ENCODE results near the gene CCDC91. TPM values are rescaled to one million over a fixed set of nuclear protein-coding genes. Genes with fewer than 3 reads are reported as not detected.
"Not testable (repeated sequence)": the region's sequence is repeated elsewhere in the genome, so short reads cannot be mapped to it uniquely, and the experiment has no call there.

Gene CCDC91
- total RNA-seq, 1 experiment from 2014 or later: 35.6 TPM

- Histone ChIP-seq H3K4me1 (replicated peaks) (no peaks in the 10 kb centered on the region), H3K27ac (no peak overlapping the region), H3K4me3 (no peak overlapping the region), H3K9me3 (replicated peaks) (no peaks in the 10 kb centered on the region), H3K27me3 (replicated peaks) (no peaks in the 10 kb centered on the region; the same call in 1 of the 2 replicates), H3K36me3 (no peaks in the 10 kb centered on the region)
- no peak for DNase-seq (ENCODE audit: low read depth in 1 of 2, low spot score in 2 of 2)
Measured at GRCh38 chr12:28459481-28459880, 269.2 kb downstream of the CCDC91 start.

- Histone ChIP-seq H3K36me3 (no peaks in the 10 kb centered on the region), H3K9me3 (replicated peaks) (no peaks in the 10 kb centered on the region), H3K4me1 (replicated peaks) (no peaks in the 10 kb centered on the region), H3K27me3 (replicated peaks) (no peaks in the 10 kb centered on the region; the same call in 1 of the 2 replicates), H3K27ac (no peak overlapping the region), H3K4me3 (no peak overlapping the region)
- no peak for DNase-seq (ENCODE audit: low read depth in 1 of 2, low spot score in 2 of 2)
Measured at GRCh38 chr12:28460420-28461130, 270.3 kb downstream of the CCDC91 start.

GRCh38 chr12:28463396-28463795 lies 273.1 kb downstream of the CCDC91 start:
- Histone ChIP-seq H3K27ac (no peak overlapping the region), H3K4me3 (no peak overlapping the region), H3K36me3 (no peaks in the 10 kb centered on the region), H3K27me3 (replicated peaks) (no peaks in the 10 kb centered on the region), H3K4me1 (replicated peaks) (no peaks in the 10 kb centered on the region), H3K9me3 (replicated peaks) (no peaks in the 10 kb centered on the region)
- DNase-seq (ENCODE audit: low read depth in 1 of 2, low spot score in 2 of 2): no peak

GRCh38 chr12:28471762-28472161 lies 281.5 kb downstream of the CCDC91 start:
- not testable (repeated sequence) for H3K27me3 ChIP-seq (replicated peaks); H3K27ac ChIP-seq; H3K36me3 ChIP-seq; H3K4me3 ChIP-seq; H3K4me1 ChIP-seq (replicated peaks); DNase-seq (ENCODE audit: low read depth in 1 of 2, low spot score in 2 of 2); H3K9me3 ChIP-seq (replicated peaks)

GRCh38 chr12:28476206-28476605 lies 285.9 kb downstream of the CCDC91 start:
- not testable (repeated sequence) for H3K9me3 ChIP-seq (replicated peaks); H3K4me1 ChIP-seq (replicated peaks); H3K4me3 ChIP-seq; H3K36me3 ChIP-seq; H3K27ac ChIP-seq; H3K27me3 ChIP-seq (replicated peaks); DNase-seq (ENCODE audit: low read depth in 1 of 2, low spot score in 2 of 2)

- H3K27me3 ChIP-seq (replicated peaks); H3K9me3 ChIP-seq (replicated peaks); H3K4me3 ChIP-seq; H3K27ac ChIP-seq; H3K4me1 ChIP-seq (replicated peaks); DNase-seq (ENCODE audit: low read depth in 1 of 2, low spot score in 2 of 2); H3K36me3 ChIP-seq: not testable (repeated sequence)
Measured at GRCh38 chr12:28479097-28479496, 288.8 kb downstream of the CCDC91 start.

- Histone ChIP-seq H3K27me3 (replicated peaks) (no peaks in the 10 kb centered on the region), H3K4me1 (replicated peaks) (no peaks in the 10 kb centered on the region), H3K9me3 (replicated peaks) (no peaks in the 10 kb centered on the region; the same call in 1 of the 2 replicates), H3K27ac (no peak overlapping the region), H3K4me3 (no peak overlapping the region), H3K36me3 (no peaks in the 10 kb centered on the region)
- DNase-seq (ENCODE audit: low read depth in 1 of 2, low spot score in 2 of 2): no peak
Measured at GRCh38 chr12:28479683-28480082, 289.4 kb downstream of the CCDC91 start.

GRCh38 chr12:28484156-28484555 lies 293.9 kb downstream of the CCDC91 start:
- Histone ChIP-seq H3K9me3 (replicated peaks) (no peaks in the 10 kb centered on the region; the same call in 1 of the 2 replicates), H3K27ac (no peak overlapping the region), H3K27me3 (replicated peaks) (no peaks in the 10 kb centered on the region), H3K36me3 (no peaks in the 10 kb centered on the region), H3K4me3 (no peak overlapping the region), H3K4me1 (replicated peaks) (no peaks in the 10 kb centered on the region)
- no peak for DNase-seq (ENCODE audit: low read depth in 1 of 2, low spot score in 2 of 2)

GRCh38 chr12:28486521-28486920 lies 296.3 kb downstream of the CCDC91 start:
- Histone ChIP-seq H3K4me1 (replicated peaks) (no peaks in the 10 kb centered on the region), H3K9me3 (replicated peaks) (no peaks in the 10 kb centered on the region; the same call in 1 of the 2 replicates), H3K27ac (no peak overlapping the region), H3K27me3 (replicated peaks) (no peaks in the 10 kb centered on the region), H3K36me3 (no peaks in the 10 kb centered on the region), H3K4me3 (no peak overlapping the region)
- DNase-seq (ENCODE audit: low read depth in 1 of 2, low spot score in 2 of 2): no peak

- Histone ChIP-seq H3K4me3 (no peak overlapping the region), H3K27me3 (replicated peaks) (no peaks in the 10 kb centered on the region), H3K4me1 (replicated peaks) (no peaks in the 10 kb centered on the region), H3K36me3 (no peaks in the 10 kb centered on the region), H3K9me3 (replicated peaks) (no peaks in the 10 kb centered on the region), H3K27ac (no peak overlapping the region)
- no peak for DNase-seq (ENCODE audit: low read depth in 1 of 2, low spot score in 2 of 2)
Measured at GRCh38 chr12:28489246-28489645, 299.0 kb downstream of the CCDC91 start.

- H3K27me3 ChIP-seq (replicated peaks): no peaks in the 10 kb centered on the region
- no peaks in the 10 kb centered on the region for H3K9me3 ChIP-seq (replicated peaks)
- H3K4me1 ChIP-seq (replicated peaks): 0 out of 2 replicates have a peak, but pooled peaks cover 8% of the 10 kb centered on the region
- H3K36me3 ChIP-seq: no peaks in the 10 kb centered on the region; the same call in 1 of the 2 replicates
- peak in 1 of 2 experiments; percentile 13 for DNase-seq (ENCODE audit: low read depth in 1 of 2, low spot score in 2 of 2)
- H3K27ac ChIP-seq: no peak overlapping the region
- no peak overlapping the region for H3K4me3 ChIP-seq
Measured at GRCh38 chr12:28497889-28498411, 307.7 kb downstream of the CCDC91 start.

- Histone ChIP-seq H3K4me3 (no peak overlapping the region), H3K9me3 (replicated peaks) (no peaks in the 10 kb centered on the region), H3K27ac (no peak overlapping the region), H3K4me1 (replicated peaks) (0 out of 2 replicates have a peak, but pooled peaks cover 8% of the 10 kb centered on the region), H3K36me3 (no peaks in the 10 kb centered on the region; the same call in 1 of the 2 replicates), H3K27me3 (replicated peaks) (no peaks in the 10 kb centered on the region)
- no peak for DNase-seq (ENCODE audit: low read depth in 1 of 2, low spot score in 2 of 2)
Measured at GRCh38 chr12:28498850-28499249, 308.6 kb downstream of the CCDC91 start.

- DNase-seq (ENCODE audit: low read depth in 1 of 2, low spot score in 2 of 2): no peak
- no peaks in the 10 kb centered on the region; the same call in 1 of the 2 replicates for H3K36me3 ChIP-seq
- no peaks in the 10 kb centered on the region for H3K27me3 ChIP-seq (replicated peaks)
- no peaks in the 10 kb centered on the region for H3K9me3 ChIP-seq (replicated peaks)
- 0 out of 2 replicates have a peak, but pooled peaks cover 8% of the 10 kb centered on the region for H3K4me1 ChIP-seq (replicated peaks)
- H3K27ac ChIP-seq: no peak overlapping the region
- H3K4me3 ChIP-seq: no peak overlapping the region
Measured at GRCh38 chr12:28500373-28501024, 310.2 kb downstream of the CCDC91 start.

- Histone ChIP-seq H3K4me3 (no peak overlapping the region), H3K9me3 (replicated peaks) (no peaks in the 10 kb centered on the region), H3K36me3 (no peaks in the 10 kb centered on the region), H3K27me3 (replicated peaks) (no peaks in the 10 kb centered on the region), H3K27ac (no peak overlapping the region), H3K4me1 (replicated peaks) (peaks cover 12% of the 10 kb centered on the region)
- no peak for DNase-seq (ENCODE audit: low read depth in 1 of 2, low spot score in 2 of 2)
Measured at GRCh38 chr12:28506271-28506670, 316.0 kb downstream of the CCDC91 start.
